DND-41 (cell line): ENCODE results near the gene SERTAD1.

Experiments
- EZH2 ChIP-seq: IDR thresholded peaks from 3 replicates; pipeline ENCODE4 v1.6.1; 2012; ENCODE audit warnings: borderline replicate concordance, low read depth, mild to moderate bottlenecking, moderate library complexity, low read length, inconsistent platforms; ENCODE audit not compliant: severe bottlenecking
- TF ChIP-seq, protein P1 (sequence below): IDR thresholded peaks from 2 replicates; pipeline ENCODE4 v1.5.1; 2012; ENCODE audit warnings: borderline replicate concordance, low read length, moderate library complexity, mild to moderate bottlenecking; ENCODE audit not compliant: poor library complexity, severe bottlenecking; ENCODE audit errors: extremely low read depth

DNA sequence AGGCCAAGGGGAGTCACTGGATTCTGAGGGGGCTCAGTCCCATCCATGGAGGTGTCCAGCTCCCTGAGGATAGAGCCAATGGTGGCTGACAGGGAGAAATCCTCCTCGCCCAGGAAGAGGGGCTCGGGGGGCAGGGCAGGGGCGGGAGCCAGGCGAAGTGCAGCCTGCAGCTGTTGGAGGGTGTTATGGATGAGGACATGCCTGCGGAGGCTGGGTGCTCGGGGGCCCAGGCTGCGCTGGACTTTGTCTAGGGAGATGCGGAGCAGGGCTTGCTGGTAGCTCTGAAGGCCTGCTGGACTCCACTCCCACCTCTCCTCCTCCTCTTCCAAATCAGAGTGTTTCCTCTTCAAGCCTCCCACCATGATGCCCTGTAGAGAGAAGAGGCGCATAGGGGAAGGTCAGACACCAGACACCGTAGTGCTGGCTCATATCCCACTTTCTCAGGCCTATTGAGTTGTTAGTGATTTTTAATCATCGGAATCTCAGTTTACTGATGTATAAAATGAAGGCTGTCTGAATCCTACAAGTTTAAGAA is 16.0 kb upstream of the SERTAD1 start:
- no peak for TF ChIP-seq EZH2
- TF ChIP-seq, protein P1, sequence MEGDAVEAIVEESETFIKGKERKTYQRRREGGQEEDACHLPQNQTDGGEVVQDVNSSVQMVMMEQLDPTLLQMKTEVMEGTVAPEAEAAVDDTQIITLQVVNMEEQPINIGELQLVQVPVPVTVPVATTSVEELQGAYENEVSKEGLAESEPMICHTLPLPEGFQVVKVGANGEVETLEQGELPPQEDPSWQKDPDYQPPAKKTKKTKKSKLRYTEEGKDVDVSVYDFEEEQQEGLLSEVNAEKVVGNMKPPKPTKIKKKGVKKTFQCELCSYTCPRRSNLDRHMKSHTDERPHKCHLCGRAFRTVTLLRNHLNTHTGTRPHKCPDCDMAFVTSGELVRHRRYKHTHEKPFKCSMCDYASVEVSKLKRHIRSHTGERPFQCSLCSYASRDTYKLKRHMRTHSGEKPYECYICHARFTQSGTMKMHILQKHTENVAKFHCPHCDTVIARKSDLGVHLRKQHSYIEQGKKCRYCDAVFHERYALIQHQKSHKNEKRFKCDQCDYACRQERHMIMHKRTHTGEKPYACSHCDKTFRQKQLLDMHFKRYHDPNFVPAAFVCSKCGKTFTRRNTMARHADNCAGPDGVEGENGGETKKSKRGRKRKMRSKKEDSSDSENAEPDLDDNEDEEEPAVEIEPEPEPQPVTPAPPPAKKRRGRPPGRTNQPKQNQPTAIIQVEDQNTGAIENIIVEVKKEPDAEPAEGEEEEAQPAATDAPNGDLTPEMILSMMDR: no peak
